ENCODE data around the gene TERT.
"Not testable (repeated sequence)": the region's sequence is repeated elsewhere in the genome, so short reads cannot be mapped to it uniquely, and the experiment has no call there.

The TERT gene

GRCh38 chr5:1277781-1278180 is 17.1 kb downstream of the TERT start:
- DNase-seq = no peak

GRCh38 chr5:1277331-1277730 is 17.5 kb downstream of the TERT start:
- no peak for DNase-seq

GRCh38 chr5:1276930-1277329 is 17.9 kb downstream of the TERT start:
- DNase-seq = no peak

- not testable (repeated sequence) for DNase-seq
These were observed 19.2 kb downstream of the TERT start for GRCh38 chr5:1275397-1276391.

GRCh38 chr5:1274471-1274870 is 20.4 kb downstream of the TERT start:
- DNase-seq = no peak

- no peak for DNase-seq
These were observed 21.1 kb downstream of the TERT start for GRCh38 chr5:1273745-1274144.

GRCh38 chr5:1272201-1272600 is 22.7 kb downstream of the TERT start:
- DNase-seq = no peak

GRCh38 chr5:1270933-1271914 is 23.6 kb downstream of the TERT start:
- no peak for DNase-seq

GRCh38 chr5:1270426-1270825 is 24.4 kb downstream of the TERT start:
- DNase-seq = no peak

GRCh38 chr5:1268666-1269065 is 26.2 kb downstream of the TERT start:
- peak; percentile 41 for DNase-seq

- DNase-seq = no peak
These were observed 26.8 kb downstream of the TERT start for GRCh38 chr5:1268056-1268455.

- not testable (repeated sequence) for DNase-seq
These were observed 27.4 kb downstream of the TERT start for GRCh38 chr5:1267464-1267863.

- no peak for DNase-seq
These were observed 28.1 kb downstream of the TERT start for GRCh38 chr5:1266791-1267190.

- no peak for DNase-seq
These were observed 29.1 kb downstream of the TERT start for GRCh38 chr5:1265461-1266455.

GRCh38 chr5:1265026-1265425 is 29.8 kb downstream of the TERT start:
- DNase-seq = no peak

GRCh38 chr5:1264211-1264610 is 30.7 kb downstream of the TERT start:
- DNase-seq = no peak

- no peak for DNase-seq
These were observed 32.5 kb downstream of the TERT start for GRCh38 chr5:1262381-1262780.

- DNase-seq = no peak
These were observed 33.2 kb downstream of the TERT start for GRCh38 chr5:1261643-1262042.

GRCh38 chr5:1259806-1260480 is 34.9 kb downstream of the TERT start:
- DNase-seq = no peak

- DNase-seq = no peak
These were observed 37.0 kb downstream of the TERT start for GRCh38 chr5:1257841-1258240.

GRCh38 chr5:1257363-1257762 is 37.5 kb downstream of the TERT start:
- no peak for DNase-seq

GRCh38 chr5:1256776-1257175 is 38.1 kb downstream of the TERT start:
- DNase-seq = no peak

Measured in stimulated activated CD4-positive, alpha-beta T cell treated with anti-CD3 and anti-CD28 coated beads, Interleukin-1b, Interleukin-23, amount 100 ng/mL, for 48 hours (primary cell).